ENCODE data around the gene BRD7.
A peak's percentile ranks its signal among the peaks of the same experiment; 100 is the strongest.

The BRD7 gene

DNA sequence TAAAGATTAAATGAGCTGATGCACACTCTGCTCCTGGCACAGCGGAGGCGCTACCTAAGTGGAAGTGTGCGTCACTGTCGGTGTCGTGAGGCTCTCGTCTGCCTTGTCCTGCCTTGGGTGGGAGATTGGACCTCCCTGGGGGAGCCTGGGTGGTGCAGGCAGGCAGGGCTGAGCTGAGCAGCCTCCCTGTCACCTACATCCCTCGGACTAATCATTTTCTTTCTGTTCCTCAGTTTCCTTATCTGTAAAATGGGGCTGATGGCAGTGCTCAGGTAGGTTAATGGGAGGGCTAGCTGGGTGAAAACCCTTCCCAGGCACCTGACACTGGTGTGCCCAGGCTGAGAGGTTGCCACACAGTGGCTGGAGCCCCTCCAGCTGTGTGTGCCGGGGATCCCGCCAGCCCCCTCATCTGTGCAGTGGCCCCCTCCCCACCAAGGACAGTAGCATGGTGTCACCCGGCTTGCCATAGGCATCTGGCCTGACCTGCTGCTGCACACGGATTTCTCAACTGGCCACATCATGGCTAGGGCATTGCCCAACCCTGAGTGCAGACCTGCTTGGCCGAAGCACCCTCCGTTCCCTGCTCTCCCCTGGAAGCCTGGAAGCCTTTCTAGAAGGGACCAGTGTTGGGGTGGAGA lies 98.2 kb downstream of the BRD7 start:
- DNase-seq: no peak

DNA sequence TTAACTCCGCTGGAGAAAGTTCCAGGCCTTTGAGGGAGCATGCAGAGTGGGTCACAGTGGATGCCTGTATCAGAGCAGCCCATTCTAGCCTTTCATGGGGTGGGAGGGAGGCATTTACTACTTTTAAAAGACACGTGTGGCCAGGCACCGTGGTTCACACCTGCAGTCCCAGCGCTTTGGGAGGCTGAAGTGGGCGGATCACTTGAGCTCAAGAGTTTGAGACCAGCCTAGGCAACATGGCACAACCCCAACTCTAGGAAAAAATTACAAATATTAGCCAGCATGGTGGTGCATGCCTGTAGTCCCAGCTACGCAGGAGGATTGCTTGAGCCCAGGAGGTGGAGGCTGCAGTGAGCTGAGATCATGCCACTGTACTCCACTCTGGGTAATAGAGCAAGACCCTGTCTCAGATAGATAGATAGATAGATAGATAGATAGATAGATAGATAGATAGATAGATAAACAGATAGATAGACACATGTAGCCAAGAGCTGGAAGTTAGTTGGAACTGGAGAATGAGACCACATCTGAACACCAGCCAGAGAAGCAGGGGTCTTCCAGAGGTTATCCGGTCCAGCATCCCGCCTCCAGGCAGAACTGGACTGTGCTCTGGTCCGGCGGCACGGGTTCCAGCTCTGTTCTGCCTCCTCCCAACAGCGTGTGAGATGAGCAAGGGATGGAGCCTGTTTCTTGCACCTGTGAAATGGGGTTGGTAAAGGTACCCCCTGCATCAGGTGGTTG lies 98.8 kb downstream of the BRD7 start:
- no peak for DNase-seq

DNA sequence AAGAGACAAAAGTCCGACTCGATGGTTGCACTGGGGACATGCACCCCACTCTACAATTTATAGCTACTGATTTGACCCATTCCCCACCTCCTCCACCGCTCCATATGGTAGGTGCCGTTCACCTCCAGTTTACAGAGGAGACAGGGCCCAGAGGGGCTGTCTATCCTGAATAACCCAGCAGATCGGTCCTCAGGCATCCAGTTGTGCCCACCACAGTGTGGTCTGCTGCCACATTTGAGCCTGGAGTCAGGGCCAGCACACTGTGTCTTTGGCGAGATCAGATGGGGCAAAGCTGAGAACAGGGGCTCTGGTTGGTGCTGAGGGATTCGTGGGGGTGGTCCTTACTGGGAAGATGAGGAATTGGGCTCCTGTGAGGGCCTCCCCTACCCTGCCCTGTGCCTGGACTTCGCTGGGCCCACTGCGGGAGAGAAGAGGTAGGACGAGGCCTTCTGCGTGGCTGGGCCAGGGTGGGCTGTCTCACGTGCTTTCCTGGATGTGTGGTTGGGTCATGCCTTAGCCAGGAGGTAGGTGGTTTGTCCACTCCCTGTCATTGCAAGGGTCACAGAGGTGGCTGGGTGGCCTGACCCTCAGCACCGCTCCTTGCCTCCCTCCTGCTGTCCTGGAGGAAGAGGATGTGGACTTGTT lies 99.6 kb downstream of the BRD7 start:
- DNase-seq: no peak

DNA sequence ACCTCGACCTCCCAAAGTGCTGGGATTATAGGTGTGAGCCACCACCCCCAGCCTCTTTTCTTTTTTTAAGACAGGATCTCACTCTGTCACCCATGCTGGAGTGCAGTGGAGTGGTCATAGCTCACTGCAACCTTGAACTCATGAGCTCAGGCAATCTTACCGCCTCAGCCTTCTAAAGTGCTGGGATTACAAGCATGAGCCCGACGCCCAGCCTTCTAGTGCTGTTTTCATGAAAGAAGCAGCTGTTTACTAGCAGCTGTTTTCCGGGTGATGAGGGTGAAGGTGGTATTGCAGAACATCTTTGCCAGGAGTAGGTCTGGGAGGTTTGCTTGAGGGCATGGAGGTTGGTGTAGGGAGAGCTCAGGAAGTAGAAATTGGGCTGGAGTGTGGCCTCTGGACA lies 100.4 kb downstream of the BRD7 start:
- DNase-seq: no peak

DNA sequence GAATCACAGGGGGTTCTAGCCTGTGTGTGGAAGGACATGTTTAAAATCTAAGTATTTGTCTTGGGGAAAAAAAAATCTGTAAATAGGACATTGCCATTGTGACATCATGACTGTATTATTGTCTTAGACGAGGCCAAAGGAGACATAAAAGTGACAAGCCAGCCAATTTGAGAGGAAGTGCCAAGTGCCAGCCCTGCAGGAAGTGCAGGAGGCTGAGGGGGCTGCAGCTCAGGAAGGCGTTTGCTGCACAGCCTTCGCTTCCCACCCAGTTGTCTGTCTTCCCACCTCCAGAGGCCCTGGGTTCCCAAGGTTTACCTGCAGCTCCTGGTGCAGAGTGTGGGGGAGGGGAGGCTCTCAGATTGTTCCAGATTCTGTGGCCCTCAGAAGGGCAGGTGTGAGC lies 101.1 kb downstream of the BRD7 start:
- no peak for DNase-seq

DNA sequence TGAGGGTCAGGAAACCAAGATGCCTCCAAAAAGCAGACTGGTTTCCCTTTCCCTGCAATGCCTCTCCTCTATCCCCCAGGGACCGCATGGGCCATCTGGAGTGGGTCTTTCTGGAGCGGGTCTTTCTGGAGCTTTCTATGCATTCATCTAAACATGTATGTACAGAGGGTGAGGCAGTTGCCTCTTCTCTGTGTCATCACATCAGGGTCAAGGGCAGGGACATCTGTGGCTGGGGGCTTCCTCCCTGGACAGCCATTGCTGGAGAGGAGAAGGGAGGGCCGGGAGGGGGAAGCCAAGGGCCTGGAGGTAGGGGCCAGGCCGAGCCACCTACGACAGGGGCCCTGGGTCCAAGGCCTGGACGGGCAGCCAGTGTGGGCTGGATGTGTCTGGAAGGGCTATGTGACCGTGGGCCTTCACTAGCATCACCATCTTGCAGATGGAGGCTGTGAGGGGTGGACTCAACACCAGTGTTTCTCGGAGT lies 101.6 kb downstream of the BRD7 start:
- no peak for DNase-seq

DNA sequence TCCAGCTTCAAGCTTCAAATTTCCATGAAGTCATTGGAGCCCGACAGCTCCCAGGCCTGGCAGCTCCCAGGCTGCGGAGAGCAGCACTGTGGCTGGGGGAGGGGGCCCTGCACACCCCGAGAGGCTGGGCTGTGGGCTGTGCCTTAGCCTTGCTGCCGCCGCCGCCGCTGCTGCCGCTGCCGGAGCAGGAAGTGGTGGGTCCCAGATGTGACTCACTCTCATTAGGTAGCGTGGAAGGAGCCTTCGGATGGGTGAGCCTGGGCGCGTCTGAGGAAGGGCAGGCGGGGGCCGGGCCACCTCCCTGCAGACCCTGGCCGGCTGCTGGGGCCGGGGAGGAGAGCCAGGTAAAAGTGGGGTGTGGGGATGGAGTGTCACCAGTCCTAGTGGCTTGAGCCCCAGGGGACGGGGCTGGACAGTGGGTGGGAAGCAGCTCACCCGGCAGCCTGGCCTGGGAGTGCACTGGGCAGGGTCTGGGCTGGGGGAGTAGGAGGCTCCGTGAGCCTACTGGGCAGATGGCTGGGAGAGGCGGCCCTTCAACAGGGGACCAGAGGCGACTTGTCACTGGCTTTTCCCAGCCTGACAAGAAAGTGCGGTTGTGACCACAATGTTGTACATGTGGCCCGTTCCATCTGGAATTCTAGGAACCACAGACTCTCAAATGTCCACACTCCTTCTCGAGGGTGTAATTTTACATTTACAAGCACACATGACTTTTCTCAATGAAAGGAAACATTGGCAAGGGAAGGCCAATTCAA lies 102.3 kb downstream of the BRD7 start, which contains the start of gene ADCY7:
Gene ADCY7, plus strand, starts transcription at position 215 of the 755 bp plus-strand sequence. CDS start 21,629 bp downstream, outside the sequence.
- DNase-seq: peak; percentile 89
